GM12878 (cell line): ENCODE measurements around the gene ARPC1A. TPM values are rescaled to one million over a fixed set of nuclear protein-coding genes. Genes with fewer than 3 reads are reported as not detected.

Experiments
- ASH2L ChIP-seq: fragments of 300-600, 200-600 bp; sonication (generic); IDR thresholded peaks from 2 replicates; pipeline ENCODE4 v1.6.1; 2017; ENCODE audit warnings: low read depth, mild to moderate bottlenecking, borderline replicate concordance
- BACH1 ChIP-seq: fragments of 450-650 bp; IDR thresholded peaks from 2 replicates; pipeline ENCODE4 v1.6.1; 2017; ENCODE audit warnings: mild to moderate bottlenecking, borderline replicate concordance
- BMI1 ChIP-seq: fragments of 450-650 bp; IDR thresholded peaks from 2 replicates; pipeline ENCODE4 v1.6.1; 2016; ENCODE audit warnings: mild to moderate bottlenecking, moderate library complexity, borderline replicate concordance
- CBX3 ChIP-seq: fragments of 200-600 bp; sonication (generic); IDR thresholded peaks from 2 replicates; pipeline ENCODE4 v1.6.1; 2016; ENCODE audit warnings: low read depth, borderline replicate concordance
- CHD1 ChIP-seq: IDR thresholded peaks from 2 replicates; pipeline ENCODE4 v1.6.1; 2012; ENCODE audit warnings: low read depth, low read length, improper control_type of control experiment
- ESRRA ChIP-seq: IDR thresholded peaks from 2 replicates; pipeline ENCODE4 v1.6.1; 2012; ENCODE audit warnings: mild to moderate bottlenecking, low read length, improper control_type of control experiment
- FOXK2 ChIP-seq: fragments of 450-650 bp; IDR thresholded peaks from 2 replicates; pipeline ENCODE4 v1.6.1; 2017; ENCODE audit warnings: mild to moderate bottlenecking, moderate library complexity
- GABPA ChIP-seq: IDR thresholded peaks from 2 replicates; pipeline ENCODE4 v1.6.1; 2014; ENCODE audit warnings: antibody characterized with exemption, low read depth, mild to moderate bottlenecking, inconsistent platforms
- MEF2A ChIP-seq: IDR thresholded peaks from 2 replicates; pipeline ENCODE4 v1.6.1; 2011; ENCODE audit warnings: low read depth, mild to moderate bottlenecking, low read length, moderate library complexity; ENCODE audit not compliant: insufficient read depth
- MLLT1 ChIP-seq: fragments of 450-650 bp; IDR thresholded peaks from 2 replicates; pipeline ENCODE4 v1.6.1; 2016; ENCODE audit warnings: mild to moderate bottlenecking
- POU2F2 ChIP-seq: IDR thresholded peaks from 3 replicates; pipeline ENCODE4 v1.6.1; 2011; ENCODE audit warnings: low read depth, mild to moderate bottlenecking, low read length, borderline replicate concordance
- USF2 ChIP-seq: IDR thresholded peaks from 2 replicates; pipeline ENCODE4 v1.6.1; 2011; ENCODE audit warnings: low read depth, low read length, improper control_type of control experiment, borderline replicate concordance
- YBX1 ChIP-seq: fragments of 450-650 bp; IDR thresholded peaks from 2 replicates; pipeline ENCODE4 v1.6.1; 2016; ENCODE audit warnings: antibody characterized with exemption
- ZBTB40 ChIP-seq: fragments of 450-650 bp; IDR thresholded peaks from 2 replicates; pipeline ENCODE4 v1.6.1; 2016; ENCODE audit warnings: mild to moderate bottlenecking, moderate library complexity, borderline replicate concordance
- ZNF592 ChIP-seq: fragments of 450-650 bp; IDR thresholded peaks from 2 replicates; pipeline ENCODE4 v1.6.1; 2017; ENCODE audit warnings: mild to moderate bottlenecking, moderate library complexity
- polyA plus RNA-seq, 11 experiments: library from polyadenylated mRNA; depleted of rRNA in 4 of 11; unstranded in 6 of 11; stranded (reverse) in 5 of 11; fragments of >200 nt; fragmentation: Nextera tagmentation in 4 of 11; fragmentation: Illumina TruSeq in 1 of 11; extraction: Ambion mirVana in 4 of 11; extraction: Trizol in 1 of 11; gene quantifications; 1 replicate in 1 of 11; 2 replicates in 10 of 11; pipeline versions ENCODE4 v1.2.1 to v1.2.3, GENCODE V29; 2011 to 2016; ENCODE audit warnings: inconsistent platforms in 2 of 11, missing spikeins in 2 of 11, low read depth in 1 of 11
- total RNA-seq, 4 experiments: library from RNA; depleted of rRNA in 3 of 4; stranded (reverse); fragments of >200 nt in 3 of 4; fragmentation: Illumina TruSeq in 1 of 4; extraction: Trizol in 1 of 4; gene quantifications; 2 replicates each; pipeline versions ENCODE4 v1.2.1 to v1.2.3, GENCODE V29; 2013 to 2021
- TF ChIP-seq, protein P1 (sequence below): IDR thresholded peaks from 2 replicates; pipeline ENCODE4 v1.6.1; 2011; ENCODE audit warnings: borderline replicate concordance, low read depth, mild to moderate bottlenecking, moderate library complexity, low read length; ENCODE audit not compliant: insufficient read depth, poor library complexity, severe bottlenecking

The ARPC1A gene
- total and polyA plus RNA-seq, 10 of the 15 experiments (the other 5 are each of a cell fraction or from before 2014, with no cell fraction given): 42.3 to 152 (median 72.1) TPM

DNA sequence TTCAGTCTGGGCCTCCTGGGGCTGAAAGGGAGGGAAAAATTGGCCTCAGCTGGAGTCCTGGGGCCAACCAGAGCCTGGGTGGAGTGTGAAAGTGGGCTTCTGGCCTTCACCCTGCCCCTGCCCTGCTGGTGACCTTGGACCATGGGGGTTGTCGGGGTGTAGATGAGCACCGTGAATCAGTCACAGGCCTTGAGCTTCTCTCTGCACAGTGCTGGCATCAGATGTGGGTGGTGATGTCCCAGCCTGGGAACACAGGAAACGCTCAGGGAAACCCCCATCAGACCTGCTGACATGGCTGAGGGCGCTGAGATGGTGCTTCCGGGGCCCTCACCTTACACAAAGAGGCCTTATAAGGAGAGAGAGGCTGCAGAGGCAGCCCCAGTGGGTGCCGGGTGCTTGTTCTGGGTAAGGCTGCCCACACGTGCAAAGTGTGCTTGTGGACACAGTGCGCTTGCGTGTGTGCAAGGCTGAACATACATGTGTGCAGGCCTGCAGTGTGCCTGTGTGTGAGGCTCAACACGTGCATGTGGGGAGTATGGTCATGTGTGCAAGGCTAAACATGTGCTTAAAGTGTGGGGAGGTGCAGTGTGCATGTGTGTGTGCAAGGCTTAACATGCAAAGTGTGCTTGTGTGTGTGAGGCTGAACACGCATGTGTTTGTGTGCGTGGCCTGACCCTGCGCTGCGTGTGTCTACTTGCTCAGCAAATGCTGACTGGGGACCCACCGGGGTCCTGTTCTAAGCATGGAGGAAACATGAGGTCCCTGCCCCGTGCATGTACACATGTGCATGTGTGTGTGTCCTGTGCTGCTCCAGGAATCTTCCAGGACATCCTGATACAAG, 55.3 kb downstream of the ARPC1A start (continued):
- TF ChIP-seq POU2F2: no peak; the same call in 1 of the 3 replicates
- no peak for TF ChIP-seq FOXK2
- no peak for TF ChIP-seq BMI1
- no peak; the same call in 1 of the 2 replicates for TF ChIP-seq ESRRA
- no peak for TF ChIP-seq YBX1
- TF ChIP-seq MLLT1: peak; percentile 89
- TF ChIP-seq GABPA: no peak
- no peak for TF ChIP-seq ZNF592
- TF ChIP-seq MEF2A: 0 out of 2 replicates have a peak, but pooled peaks have one; percentile 67
- TF ChIP-seq USF2: peak; percentile 7; the same call in 1 of the 2 replicates
- no peak for TF ChIP-seq ASH2L
- TF ChIP-seq ZBTB40: no peak
- TF ChIP-seq, protein P1, sequence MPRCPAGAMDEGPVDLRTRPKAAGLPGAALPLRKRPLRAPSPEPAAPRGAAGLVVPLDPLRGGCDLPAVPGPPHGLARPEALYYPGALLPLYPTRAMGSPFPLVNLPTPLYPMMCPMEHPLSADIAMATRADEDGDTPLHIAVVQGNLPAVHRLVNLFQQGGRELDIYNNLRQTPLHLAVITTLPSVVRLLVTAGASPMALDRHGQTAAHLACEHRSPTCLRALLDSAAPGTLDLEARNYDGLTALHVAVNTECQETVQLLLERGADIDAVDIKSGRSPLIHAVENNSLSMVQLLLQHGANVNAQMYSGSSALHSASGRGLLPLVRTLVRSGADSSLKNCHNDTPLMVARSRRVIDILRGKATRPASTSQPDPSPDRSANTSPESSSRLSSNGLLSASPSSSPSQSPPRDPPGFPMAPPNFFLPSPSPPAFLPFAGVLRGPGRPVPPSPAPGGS: peak; percentile 60
- no peak for TF ChIP-seq CHD1
- no peak for TF ChIP-seq CBX3
- no peak; the same call in 1 of the 2 replicates for TF ChIP-seq BACH1
